UCSD-AML1 (cell line): Measurements from ENCODE around the gene ZBTB7B.
A peak's percentile ranks its signal among the peaks of the same experiment; 100 is the strongest.

Experiments used
- DNase-seq: peaks from one replicate; lab custom pipeline; 2025; ENCODE audit not compliant: unreplicated experiment; lab: John Stamatoyannopoulos, UW

ZBTB7B gene

DNA sequence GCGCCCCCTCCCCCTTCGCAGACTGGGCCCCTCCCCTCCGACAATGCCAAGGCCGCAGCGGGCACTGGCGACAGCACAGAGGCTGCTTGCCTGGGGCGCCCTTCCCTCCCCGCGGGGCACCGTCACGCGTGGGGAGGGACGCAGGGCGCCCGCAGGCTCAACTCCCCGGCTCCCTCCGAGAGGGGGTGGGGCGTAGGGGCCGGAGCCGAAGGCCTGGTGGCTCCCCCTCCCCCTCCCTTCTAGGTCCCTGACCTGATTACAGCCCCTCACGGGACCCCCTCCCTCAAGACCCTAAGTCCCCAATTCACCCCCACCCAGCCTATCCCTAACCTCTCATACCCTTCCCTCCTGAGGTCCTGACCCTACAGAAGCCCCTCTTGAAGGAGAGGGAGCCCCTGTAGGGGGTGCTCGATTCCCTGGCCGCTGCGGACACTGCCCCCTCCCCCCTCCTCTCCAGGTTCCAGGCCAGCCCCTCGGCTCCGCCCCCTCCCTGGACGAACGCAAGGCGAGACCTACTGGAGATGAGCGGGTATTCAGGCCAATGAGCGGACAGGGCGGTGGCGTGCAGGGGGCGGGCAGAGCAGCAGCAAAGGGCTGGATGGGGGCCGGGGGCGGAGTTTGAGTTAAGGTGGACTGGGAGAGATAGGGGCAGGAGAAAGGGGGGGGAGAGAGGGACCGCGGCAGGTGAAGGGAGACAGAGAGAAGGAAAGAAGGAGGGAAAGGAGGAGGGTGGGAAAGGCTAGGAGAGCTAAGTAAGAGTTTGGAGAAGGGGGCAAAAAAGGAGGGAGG lies 733 bp upstream of the ZBTB7B start:
- peak; percentile 99 for DNase-seq

- peak; percentile 51 for DNase-seq
Observed at GRCh38 chr1:155003227-155003765, 694 bp downstream of the ZBTB7B start.

DNA sequence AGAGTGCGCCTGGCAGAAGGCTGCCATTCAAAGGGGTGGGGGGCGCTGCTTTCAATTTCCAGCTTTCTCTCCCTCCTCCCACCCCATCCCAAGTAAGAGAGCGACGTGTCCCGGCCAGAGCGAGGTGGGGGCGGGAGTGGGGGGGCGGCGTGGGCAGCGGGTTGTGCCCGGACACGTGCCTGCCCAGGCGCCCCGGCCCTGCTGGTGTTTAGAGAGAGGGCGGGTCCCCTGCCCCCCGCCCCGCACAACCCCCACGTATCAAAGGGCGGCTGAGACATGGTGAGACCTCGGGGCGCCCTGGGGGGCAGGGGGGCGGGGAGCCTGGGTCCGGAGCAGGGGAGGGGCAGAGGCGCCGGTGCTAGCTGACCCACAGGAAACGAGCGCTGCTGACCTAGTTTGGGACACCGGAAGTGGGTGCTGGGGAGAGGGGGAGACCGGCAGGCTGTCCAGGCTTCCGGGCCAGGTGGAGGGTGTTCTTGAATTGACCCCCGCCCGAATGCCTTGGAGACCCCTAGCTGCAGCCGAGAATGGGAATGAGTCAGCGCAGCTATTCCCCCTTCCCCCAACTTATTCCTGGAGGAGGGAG lies 1.3 kb downstream of the ZBTB7B start:
- DNase-seq, result peak; percentile 60

GRCh38 chr1:155004352-155005075 lies 1.9 kb downstream of the ZBTB7B start:
- DNase-seq, result no peak

DNA sequence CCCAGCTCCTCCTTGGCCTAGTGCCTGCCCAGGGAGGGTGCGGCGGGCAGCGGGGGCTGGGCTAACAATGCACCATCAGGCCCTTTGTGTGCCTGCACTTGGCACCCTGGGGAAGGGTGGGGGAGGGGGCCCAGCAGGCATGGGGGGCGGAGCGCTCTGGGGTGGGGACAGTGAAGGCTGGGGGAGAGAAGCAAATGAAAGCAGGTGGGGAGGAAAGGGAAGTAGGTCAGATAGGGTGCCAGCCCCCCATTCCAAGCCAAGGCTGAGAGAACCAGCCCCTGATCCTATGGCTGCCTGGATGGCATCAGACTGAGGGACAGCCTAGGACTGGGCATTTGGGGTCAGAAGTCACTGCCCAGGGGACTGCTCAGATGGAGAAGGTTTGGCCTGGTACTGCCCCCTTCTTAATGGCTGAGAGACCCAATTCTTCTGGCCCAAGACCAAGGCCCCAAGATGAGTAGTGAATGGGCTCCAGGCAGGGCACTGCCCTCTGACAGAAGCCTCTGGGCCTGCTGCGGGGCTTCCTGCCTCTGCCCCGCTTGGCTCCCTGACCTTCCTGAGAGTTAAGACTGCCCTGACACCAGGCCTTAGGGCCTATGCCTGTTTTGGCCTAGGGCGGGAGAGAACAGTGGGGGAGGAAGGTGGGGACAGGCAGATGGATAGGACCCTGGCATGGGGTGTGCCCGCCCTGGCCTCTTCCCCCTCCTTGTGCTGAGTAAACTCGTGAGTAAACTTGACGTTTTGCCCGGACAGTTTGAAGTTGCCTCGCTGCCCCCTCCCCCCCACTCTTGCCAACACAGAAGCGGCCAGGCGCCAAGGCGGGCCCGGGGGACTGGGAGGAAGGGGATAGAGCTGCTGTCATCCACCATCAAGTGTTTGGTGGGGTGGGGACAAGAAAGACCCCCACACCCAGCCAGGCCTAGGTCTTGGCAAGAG lies 2.7 kb downstream of the ZBTB7B start:
- no peak for DNase-seq

DNA sequence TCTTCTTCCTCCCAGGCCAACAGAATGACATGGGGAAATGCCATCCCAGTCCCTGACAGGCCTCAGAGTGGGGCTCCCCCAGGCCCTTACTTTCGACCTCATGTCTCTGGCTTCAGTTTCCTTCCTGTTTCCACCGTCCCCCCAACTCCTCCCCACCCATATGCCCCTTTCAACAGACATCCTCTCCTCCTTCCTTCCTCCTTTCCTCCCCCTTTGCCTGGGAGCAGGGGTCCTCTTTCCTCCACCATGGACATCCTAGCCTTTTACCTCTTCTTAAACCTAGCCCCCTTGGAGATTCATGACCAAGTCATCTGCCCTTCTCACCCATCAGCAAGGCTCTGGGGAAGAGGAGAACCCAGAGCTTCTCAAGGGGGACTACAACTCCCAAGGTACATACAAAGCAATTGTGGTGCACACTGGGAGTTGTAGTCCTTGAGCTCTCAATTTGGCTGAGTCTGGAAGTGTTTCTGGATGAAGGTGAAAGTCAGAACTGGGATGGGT lies 4.0 kb downstream of the ZBTB7B start:
- DNase-seq, result peak; percentile 54

DNA sequence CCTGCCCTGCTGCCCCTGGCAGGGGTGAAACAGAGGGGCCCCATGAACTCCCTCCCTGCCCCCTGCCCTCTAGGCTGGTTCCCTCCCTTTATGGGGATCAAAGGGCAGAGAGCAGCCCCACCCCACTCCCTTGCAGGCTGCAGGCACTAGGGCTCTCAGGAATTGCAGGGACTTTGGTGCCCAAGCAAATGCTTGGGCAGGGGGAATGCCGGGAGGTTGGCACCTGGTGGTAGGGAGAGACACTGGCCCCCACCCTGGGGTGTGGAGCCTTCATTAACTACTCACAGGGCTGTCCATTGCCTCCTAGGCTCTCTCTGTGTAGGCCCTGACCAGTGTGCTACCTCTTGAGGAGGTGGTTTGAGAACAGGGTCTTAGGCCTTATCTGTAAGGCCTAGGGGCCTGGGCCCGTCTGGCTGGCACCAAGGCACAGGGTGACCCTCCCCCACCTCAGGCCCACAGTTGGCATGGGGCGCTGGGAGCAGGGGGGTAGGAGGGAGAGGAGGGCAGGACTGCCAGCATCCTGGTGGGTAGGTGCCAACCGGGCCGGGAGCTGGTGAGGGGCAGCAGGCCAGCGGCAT lies 4.7 kb downstream of the ZBTB7B start:
- no peak for DNase-seq

DNA sequence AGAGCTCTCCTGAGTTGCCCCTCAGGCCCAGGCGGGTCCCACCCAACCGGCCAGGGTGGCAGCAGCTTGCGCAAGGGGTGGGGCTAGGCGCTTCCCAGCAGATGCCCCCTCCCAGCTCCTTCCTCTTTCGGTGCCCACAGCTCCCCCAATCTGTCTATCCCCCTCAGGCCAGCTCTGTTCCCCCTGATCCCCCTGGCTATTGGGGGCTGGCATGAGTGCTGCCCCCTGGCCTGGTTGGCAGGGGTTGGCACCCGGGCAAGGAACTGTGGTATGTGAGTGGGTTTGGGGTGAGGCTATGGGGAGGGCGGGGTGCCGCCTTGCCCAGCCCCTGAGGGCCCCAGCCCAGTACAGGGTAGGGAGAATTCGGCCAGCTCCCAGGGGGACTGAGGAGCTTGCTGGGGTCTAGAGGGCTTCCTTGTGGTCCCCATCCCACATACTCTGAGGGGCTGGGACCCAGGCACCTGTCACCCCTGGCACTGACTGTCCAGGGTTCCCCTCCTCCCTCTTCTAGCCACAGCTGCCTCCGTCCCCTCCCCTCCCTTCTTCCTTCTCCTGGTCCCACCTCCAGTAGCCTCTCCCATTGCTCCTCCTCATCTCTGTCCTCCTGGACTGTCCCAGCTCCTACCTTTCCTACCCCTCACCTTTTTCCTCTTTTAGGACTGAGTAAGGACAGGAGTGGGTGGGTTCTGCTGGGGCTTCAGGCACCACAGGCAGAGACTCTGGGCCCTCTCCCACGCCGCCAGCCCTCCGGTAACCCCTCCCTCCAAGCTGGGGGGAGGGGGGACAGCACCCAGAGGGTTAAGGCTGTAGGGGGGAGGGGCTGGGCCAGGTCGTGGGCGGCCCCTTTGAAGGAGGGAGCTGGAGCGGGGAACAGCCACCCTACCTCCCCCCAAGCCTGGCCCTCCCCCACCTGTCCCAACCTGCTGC lies 5.7 kb downstream of the ZBTB7B start:
- DNase-seq, result peak; percentile 52

DNA sequence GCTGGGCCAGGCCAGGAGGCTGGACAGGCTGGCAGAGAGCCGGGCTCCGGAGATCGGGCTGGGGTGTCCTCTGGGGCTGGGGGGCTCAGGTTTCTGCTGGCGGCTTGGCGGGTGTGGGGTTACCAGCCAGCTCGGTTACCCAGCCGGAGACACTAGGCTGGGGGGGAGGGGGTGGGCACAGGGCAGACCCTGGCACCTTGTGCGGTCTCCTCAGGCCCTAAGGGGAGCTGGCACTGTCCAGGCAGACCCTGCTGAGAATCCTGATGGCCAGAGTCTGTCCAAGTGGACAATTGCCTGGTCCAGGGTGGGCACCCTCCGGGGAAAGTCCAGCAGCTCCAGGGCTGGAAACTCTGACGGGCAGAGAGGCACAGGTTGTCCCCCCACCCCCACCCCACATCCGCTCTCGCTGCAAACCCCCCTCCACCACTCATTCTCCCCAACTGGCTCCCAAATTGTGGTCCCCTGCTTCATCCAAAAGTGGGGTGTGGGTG lies 6.7 kb downstream of the ZBTB7B start:
- DNase-seq, result no peak

DNA sequence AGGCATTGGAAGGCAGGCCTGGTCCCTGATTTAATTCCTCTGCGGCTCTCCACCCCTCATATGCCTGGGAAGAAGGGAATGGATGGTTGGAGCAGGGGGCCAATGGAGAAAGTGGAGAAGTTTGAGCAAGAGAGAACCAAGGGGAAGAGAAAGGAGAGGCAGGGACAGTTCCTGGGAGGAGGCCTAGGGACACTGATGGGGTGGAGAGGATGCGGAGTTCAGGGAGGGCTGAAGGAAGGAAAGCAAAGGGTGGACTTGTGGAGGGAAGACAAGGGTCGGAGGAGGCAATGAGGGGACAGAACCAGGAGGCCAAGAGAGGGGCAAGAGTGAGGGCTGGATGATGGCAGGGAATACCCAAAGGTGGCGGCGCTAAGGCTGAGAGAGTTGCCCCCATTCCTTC lies 7.1 kb downstream of the ZBTB7B start:
- no peak for DNase-seq

GRCh38 chr1:155010211-155010918 lies 7.8 kb downstream of the ZBTB7B start:
- peak; percentile 57 for DNase-seq

GRCh38 chr1:155011004-155011416 lies 8.4 kb downstream of the ZBTB7B start:
- DNase-seq, result no peak

GRCh38 chr1:155011437-155012025 lies 8.9 kb downstream of the ZBTB7B start:
- no peak for DNase-seq

DNA sequence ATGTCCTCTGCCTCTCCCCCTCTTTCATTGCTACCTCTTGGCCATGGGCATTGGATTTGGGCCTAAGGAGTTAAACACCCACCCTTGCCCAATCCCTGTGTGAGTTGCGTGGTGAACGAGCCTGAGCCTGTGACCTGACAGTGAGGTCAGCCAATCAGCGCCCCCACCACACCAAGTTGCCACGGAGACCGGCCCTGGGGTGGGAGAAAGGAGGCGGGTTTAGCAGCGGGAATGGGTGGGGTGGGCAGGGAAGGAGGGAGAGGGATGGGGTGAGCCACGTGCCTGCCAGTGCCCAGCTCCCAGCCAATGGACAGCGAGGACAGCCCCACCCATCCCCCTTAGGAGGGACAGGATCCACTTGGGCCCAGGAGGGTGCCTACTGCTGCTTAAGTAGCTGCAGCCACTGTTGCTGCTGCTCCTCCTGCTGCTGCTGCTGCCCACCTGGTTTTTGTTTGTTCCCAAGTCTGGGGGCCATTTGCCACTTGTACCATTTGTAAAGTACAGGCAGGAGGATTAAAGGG lies 9.5 kb downstream of the ZBTB7B start:
- peak; percentile 60 for DNase-seq

DNA sequence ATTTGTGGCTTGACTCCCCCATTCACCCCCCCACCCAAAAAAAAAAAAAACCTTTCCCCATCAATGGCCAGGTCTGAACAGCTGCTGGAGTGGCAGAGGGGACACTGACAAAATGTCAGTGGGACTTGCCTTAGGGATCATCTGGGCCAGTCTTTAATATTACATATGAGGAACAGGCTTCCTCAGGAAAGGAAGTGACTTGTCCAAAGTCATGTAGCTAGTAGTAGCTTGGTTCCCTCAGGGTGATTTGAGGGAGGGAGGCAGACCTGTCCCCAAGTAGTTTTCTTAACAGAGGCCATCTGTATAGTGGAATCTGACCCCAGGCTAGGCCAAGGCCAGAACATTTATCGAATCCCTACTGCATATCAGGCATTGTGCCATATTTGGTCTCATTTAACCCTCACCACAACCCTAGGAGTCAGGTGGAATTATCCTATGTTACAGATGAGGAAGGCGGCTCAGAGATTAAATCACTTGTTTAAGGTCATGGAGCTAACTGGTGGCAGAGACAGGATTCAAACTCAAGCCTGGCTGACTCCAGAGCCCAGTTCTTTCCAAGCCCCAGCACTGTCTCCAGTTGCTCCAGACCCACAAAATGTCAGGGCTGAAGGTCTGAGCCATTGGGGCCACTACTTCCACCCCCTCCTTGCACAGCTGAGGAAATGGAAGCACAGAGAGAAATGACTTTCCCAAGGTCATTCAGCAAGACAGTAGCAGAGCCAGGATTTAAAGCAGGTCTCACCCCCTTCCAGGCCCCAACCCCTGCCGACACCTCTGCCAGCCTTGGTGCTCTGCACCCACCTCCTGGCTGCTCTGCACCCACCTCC lies 10.4 kb downstream of the ZBTB7B start:
- no peak for DNase-seq

- peak; percentile 80 for DNase-seq
Observed at GRCh38 chr1:155013632-155014031, 11.0 kb downstream of the ZBTB7B start.
